Measurements from ENCODE around the gene ZNF521.
"Not testable (repeated sequence)": the region's sequence is repeated elsewhere in the genome, so short reads cannot be mapped to it uniquely, and the experiment has no call there.

The ZNF521 gene

DNA sequence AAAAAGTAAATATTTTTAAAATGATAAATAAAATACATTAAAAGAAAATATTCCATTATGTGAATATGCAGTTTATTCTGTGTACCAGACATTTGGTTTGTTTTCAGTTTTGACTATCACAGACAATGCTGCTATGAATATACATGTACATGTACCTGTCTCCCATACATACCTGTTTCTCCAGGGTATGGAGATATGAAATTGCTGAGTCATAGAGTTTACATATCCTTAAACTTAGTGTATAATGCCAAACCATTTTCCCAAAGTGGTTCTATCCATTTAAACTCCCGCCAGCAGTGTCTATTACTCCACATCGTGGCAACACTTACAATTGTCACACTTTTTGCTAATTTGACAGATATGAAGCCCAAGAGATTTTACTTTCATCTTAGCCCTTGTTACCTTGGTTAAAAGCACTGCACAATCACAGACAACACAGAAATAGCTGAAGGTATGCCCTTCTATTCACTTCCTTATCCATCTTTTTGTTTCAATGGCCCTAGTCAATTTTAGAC lies 56.3 kb downstream of the ZNF521 start:
- in situ Hi-C loops (cut with MboI; ENCODE audit: low sequenced_read_pairs) = no loop called here

DNA sequence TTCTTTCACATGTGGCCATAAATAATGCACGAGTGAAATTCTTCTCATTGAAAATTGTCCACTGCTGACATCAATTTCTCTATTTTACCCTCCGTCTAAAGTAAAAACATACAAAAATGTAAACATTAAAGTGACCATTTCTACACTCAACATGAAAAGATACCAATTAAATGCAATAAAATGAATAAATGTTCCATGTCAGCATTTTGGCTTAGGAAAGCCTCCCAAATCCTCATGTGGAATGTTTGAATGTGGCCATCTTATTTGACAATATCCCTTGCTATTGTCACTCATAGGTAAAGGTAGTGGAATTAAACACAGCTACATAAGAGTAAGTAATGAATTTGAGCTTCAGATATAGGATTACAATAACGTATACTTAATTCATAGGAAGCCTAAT lies 60.8 kb downstream of the ZNF521 start:
- in situ Hi-C loops (cut with MboI; ENCODE audit: low sequenced_read_pairs) = no loop called here

DNA sequence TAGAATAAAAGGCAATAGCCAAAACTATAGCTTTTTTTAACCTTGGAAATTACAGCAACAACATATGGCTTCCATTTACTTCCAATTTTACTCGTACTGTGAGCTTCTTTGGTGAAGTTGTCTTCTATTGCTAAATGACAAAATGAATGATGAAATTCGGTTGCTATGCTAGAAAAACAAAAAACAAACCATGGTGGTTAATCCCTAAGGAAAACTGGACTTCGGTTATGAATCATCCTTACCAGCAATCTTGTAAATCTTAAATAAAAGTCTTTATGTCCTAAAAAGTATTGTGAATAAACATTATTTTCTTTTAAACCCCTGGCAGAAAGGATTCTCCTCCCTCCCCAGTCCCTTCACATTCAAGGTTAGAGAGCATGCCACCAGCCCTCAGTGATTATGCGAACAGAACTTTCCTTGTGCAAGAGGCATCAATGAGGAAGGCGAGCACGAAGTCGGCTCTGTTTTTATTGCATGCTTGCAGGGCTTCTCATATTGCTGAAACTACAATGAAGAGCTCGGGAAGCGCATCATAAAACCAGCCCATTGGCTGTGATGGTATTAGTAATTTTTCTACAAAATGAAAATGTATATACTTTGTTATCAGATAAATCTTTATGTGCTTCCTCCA lies 62.9 kb downstream of the ZNF521 start:
- in situ Hi-C loops (cut with MboI; ENCODE audit: low sequenced_read_pairs) = no loop called here

DNA sequence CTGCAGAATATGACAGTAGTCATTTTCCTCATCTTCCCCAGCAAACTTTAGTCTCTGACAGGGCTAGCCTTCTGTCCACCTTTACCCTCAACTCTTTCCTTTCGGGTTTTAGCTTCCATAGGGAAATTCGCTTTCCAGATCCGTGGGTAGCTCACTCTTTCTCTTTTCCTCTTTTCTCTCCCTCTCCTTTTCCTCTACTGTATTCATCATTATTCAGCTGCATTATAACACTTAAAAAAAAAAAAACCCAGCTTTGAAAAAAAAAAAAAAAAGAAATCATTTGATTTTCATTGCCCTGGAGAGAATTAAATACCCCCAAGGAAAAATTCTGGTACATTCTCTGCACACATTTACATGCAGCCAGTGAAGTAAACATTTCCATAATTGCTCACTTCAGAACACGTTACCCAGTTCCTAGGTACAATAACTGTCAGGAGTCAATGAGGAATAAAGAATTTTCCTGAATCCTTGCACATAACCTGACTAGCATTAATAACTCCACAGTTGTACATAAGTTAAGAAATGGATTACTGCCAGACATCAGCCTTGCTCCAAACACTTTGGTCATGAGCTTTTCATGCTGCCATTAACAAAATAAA lies 63.5 kb downstream of the ZNF521 start:
- in situ Hi-C loops (cut with MboI; ENCODE audit: low sequenced_read_pairs) = no loop called here

DNA sequence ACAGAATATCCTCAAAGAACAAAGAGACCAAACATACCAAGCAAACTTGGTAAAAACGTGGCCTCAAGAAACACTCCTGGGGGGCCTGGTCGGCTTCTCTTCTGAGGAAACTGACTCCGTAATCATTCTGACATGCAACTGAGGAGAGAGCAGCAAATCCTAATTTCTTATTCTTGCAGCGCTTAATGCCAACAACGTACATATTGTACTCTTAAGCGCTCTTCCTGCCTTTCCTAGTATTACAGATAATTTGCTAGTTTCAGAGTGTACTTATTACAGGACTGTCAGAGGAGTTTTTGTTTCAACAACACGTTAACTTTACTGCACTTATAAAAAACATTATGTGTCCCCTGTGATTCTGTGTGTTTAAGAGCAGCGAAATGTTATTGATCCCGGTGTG lies 64.9 kb downstream of the ZNF521 start:
- in situ Hi-C loops (cut with MboI; ENCODE audit: low sequenced_read_pairs) = no loop called here

DNA sequence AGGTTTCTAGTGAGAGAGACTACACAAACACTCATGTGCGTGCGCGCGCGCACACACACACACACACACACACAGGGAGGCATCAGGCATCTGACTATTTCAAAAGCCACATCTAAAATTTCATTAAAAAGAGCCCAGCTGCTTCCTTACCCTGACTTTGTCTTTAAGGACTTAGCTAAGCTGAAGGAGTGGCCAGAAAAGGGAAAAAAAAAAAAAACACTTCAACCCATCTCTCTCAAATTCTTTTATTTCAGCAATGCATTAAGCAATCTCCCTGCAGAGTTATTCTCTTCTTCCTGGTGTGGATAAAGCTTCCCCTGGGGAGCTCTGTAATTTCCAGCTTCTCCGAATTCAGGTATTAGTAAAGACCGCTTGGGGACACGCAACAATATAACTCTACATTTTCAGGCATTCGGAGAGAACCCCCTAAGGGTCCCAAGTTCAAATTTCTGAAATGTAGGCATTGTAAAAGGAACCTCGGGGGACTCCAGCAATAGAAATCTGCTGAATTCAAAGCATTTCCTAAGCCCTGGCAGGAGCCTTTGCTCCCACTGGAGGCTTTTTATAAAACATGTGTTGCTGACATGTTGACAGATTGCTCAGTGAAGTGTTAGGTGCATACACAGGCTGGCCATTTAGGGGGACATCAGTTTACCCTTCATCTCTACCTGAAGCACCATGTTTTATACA lies 67.0 kb downstream of the ZNF521 start:
- in situ Hi-C loops (cut with MboI; ENCODE audit: low sequenced_read_pairs) = no loop called here

DNA sequence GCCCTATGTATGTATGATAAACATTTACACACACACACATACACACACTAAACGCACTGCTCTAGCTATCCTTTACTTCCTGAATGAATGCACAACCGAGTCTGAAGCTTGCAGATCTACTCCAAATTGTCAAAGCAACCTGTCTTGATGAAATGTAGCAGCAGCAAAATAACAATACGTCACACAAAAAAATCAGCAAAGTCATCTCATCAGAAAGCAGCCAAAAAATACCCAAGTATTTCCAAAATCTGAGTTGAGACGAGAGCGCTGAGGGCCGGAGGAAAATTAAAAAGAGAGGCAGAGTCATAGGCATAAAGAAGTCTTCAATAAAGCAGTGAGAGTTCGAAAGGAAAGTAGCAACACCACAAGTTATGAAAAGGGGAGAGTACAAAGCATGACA lies 67.7 kb downstream of the ZNF521 start:
- in situ Hi-C loops (cut with MboI; ENCODE audit: low sequenced_read_pairs) = no loop called here

DNA sequence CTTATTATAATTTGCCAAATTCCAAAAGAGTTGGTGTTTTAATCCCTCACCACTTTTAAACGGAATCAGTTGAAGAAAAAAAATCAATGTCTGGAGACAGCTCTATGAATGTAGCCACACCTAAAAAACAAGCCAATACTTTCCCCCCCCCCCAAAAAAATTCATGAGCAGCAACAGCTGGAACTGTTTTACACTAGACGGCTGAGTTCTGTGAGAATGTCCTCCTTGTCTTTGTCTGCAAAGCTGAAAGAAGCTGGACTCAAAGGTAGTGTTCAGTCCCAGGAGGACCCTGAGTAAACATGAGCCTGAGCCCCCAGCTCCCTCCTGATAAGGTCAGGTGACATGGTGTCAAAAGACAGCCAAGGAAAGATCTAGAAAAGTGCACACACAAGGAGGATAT lies 68.2 kb downstream of the ZNF521 start:
- in situ Hi-C loops (cut with MboI; ENCODE audit: low sequenced_read_pairs) = no loop called here

DNA sequence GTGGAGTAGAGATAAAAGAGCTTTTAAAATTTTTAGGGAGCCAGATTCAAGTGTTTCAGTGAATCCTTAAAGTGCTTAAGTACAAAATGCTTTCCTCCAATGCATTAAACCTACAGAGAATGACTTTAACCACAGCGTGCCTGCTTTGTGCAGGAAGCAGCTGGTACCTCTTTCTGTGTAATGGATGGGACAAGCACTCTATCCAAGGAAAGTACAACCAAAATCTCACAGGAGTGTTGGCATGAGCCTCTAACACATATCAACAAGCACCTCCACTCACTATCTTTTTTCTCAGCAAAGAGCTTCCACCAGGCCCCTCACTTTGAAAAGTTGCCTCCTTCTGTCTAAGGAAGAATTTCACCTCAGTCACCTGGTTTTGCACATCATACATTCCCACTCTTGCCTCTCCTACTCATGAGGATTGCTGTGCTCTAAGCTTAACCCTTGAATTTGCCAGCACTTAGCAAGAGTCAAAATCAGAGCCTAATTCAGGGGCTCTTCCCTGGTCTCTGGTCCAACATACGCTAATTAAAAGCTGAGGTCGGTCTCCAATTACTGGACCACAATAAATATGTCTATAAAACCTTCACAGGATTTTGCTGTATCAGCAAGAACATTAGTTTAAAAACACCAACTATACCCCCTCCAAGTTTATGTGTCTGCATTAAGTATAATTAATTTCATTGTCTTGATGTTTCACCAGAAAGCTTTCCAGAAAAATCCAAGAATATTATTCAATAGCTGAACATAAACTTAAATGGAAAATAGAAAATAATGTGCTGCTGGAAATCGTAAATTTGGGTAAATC lies 68.9 kb downstream of the ZNF521 start:
- in situ Hi-C loops (cut with MboI; ENCODE audit: low sequenced_read_pairs) = no loop called here

DNA sequence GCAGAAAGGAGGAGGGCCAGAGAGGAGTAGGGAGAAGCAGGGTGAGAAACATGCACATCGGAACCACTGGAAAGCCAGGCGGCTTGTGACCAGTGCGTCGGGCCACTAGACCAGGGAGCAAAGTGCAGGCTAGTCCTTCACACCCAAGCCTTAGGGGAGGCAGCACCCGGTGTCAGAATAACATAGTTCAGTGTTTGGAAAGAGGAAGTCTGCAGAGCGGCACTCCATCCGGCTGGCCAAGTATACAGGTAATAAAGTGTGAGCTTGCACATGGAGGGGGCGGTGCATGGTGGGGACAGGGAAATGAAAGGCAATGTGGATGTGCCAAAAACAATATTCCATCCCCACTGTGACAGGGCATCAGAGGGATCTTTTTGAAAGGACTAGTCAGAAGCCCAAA lies 69.7 kb downstream of the ZNF521 start:
- in situ Hi-C loops (cut with MboI; ENCODE audit: low sequenced_read_pairs) = no loop called here

DNA sequence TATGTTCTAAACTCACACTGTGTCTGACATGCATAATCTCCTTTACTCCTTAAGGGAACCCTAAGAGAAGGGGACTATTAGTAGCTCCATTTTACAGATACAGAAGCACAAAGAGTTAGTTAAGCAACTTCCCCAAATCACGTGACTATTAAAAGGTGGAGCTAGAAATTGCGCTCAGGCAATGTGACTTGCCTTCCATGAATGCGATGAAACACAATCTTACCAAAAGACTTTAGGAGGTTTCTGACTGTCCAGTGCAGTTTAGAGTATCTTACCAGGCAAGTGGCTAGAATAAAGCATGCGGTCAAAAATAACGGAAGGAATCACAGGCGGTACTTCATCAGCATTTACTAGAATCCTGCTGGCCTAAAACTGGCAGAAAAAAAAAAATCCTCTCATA lies 70.4 kb downstream of the ZNF521 start:
- in situ Hi-C loops (cut with MboI; ENCODE audit: low sequenced_read_pairs) = no loop called here

DNA sequence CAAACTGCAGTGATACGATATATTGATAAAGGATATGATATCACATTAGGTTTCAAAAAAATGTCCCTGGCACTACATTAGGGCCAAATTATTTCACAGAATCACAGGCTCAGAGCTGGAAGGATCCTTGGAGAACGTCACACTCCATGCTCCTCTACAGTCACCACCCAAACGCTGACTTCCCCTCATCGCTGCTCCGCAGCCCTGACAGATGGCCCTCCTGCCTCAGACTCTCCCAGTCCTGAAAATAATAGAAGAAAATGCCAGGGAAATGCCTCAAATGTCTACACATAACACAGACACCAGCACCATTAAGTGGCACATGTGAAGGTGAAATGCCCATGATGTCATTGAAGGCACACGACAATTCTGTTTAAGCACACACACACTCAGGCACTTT lies 72.0 kb downstream of the ZNF521 start:
- in situ Hi-C loops (cut with MboI; ENCODE audit: low sequenced_read_pairs) = no loop called here

DNA sequence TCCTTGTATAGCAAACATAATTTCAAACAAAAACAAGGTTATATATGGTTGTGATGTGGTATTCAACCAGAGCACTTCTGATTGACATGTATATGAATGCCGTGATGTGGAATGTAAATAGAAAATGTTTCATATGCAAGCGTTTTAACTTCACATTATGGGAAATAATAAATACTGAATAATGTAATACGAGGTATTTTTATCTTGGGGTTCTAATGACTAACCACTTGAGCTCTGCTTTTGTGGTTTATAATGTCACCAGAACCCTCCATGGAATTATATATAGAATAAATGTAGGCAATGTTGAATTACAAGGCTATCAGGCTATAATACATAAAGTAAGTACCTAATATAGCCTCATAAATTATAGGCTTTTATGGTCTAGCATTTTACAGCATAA lies 72.4 kb downstream of the ZNF521 start:
- in situ Hi-C loops (cut with MboI; ENCODE audit: low sequenced_read_pairs) = no loop called here

DNA sequence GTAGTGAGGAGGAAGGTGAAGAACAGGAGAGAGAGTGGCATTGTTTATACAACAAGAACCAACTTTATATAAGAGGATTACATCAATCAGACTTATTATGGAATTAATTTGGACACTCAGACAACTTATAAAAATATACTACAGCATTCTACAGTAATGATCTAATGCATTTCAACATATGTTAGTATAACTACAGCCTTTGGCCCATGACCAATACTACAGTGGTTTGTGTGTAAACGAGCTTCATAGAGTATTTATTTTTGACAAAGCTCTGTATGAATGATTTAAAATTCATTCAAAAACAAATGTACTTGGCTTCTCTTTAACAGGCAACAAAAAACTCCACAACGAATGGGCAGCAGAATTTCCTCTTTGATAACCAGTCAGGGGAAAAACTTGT lies 72.8 kb downstream of the ZNF521 start:
- in situ Hi-C loops (cut with MboI; ENCODE audit: low sequenced_read_pairs) = no loop called here

DNA sequence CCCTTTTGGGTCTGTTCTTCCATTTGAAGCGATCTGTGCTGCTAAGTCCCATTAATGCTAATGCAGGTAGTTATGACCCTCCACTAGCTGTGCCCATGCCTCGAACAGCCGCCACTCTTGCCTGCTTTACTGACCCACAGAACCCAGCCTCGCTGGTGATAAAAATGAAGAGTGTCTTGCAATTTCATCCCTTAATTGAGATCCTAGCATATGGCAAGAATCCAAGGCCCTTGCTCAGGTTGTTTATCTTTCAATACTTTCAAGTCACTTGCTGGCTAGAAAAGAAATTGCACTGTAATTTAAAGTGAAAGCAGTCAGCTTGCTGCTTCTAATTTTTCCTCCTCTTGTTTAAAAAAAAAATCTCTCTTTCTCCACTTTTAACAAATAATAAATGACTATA lies 73.6 kb downstream of the ZNF521 start:
- in situ Hi-C loops (cut with MboI; ENCODE audit: low sequenced_read_pairs) = no loop called here

DNA sequence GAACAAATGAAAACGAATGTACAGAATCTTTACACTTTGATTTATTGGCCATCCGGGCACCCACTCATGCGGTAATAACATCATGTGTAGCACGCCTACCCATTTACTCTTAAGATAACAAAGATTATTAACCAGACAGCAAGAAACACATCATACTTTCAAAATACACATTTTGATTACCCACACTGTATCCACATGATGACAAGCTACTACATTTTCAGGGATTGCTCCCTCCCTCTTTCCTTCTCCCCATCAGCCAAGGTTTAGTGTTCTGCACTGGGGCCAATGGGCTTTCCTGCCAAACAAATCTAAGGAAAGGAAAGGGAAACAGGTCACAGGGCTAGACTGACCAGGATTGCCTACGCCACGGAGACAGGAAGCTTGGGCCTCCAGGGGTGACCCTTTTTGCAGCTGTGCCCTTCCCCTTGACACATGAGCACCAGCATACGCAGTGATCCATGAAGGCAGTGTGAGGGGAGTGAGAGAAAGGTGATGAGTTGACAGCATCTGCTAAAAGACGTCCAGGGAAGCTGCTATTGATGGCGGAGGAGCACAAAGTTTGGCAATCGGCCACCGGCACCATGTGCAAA lies 76.5 kb downstream of the ZNF521 start:
- in situ Hi-C loops (cut with MboI; ENCODE audit: low sequenced_read_pairs) = no loop called here

DNA sequence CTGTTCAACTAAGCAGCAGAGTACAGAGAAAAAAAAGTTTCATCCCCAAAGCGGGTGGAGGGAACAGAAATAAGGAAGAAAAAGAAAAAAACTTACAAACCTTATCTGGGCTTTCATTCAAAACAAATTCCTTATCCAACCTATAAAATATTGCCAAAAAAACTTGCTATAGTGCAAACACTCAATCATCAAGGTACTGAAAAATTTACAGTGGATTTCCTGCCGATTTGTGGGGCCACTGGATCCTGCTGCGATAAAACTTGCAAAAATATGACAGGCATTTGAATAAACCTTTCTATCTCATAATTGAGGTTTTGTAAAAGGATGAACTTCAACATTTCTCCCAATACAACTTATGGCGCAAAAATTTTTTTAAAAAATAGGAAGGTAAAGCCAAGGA lies 77.0 kb downstream of the ZNF521 start:
- in situ Hi-C loops (cut with MboI; ENCODE audit: low sequenced_read_pairs) = no loop called here

DNA sequence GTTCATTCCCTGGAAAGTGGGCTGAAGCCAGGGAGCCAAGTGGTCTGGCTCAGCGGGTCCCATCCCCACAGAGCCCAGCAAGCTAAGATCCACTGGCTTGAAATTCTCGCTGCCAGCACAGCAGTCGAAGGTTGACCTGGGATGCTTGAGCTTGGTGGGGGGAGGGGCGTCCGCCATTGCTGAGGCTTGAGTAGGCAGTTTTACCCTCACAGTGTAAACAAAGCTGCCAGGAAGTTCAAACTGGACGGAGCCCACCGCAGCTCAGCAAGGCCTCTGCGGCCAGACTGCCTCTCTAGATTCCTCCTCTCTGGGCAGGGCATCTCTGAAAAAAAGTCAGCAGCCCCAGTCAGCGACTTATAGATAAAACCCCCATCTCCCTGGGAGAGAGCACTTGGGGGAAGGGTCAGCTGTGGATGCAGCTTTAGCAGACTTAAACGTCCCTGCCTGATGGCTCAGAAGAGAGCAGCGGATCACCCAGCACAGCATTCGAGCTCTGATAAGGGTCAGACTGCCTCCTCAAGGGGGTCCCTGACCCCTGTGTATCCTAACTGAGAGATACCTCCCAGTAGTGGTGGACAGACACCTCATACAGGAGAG lies 84.9 kb downstream of the ZNF521 start:
- in situ Hi-C loops (cut with MboI; ENCODE audit: low sequenced_read_pairs) = not testable (repeated sequence)

DNA sequence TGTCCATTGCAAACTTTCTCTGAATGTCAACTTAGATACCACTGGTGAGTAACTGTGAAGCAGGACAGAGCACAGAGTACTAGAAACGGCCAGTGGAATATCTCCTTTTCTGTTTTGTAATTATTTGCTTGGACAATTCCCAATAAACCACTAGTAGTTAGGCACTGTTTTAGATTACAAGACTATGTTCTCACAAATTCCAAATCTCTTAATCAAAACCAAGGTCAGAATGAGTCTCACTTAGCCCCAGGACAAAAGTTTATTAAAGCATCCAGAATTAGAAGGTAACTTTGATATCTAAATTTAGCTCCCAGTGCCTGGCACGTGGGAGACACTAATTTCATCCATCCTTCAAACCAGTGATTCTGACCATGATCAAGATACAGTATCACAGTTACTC lies 89.0 kb downstream of the ZNF521 start:
- in situ Hi-C loops (cut with MboI; ENCODE audit: low sequenced_read_pairs) = no loop called here

DNA sequence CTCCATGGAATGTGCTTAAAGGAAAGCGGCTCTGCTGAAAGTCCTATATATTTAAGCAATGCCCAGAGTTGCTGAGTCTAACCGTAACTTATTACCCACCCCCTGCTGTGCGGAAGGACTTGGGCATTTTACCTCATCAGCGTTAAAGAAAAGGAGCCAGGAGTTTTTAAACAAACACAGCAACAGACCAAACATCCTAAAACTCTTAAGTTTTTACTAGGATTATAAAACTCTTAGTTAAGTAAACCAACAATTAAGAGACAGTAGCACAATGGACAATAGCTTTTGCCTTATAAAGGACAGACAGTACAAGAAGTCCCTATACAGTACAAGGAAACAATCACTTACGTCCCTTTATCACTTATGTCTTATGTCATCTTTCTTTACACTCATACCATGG lies 90.2 kb downstream of the ZNF521 start:
- in situ Hi-C loops (cut with MboI; ENCODE audit: low sequenced_read_pairs) = no loop called here

DNA sequence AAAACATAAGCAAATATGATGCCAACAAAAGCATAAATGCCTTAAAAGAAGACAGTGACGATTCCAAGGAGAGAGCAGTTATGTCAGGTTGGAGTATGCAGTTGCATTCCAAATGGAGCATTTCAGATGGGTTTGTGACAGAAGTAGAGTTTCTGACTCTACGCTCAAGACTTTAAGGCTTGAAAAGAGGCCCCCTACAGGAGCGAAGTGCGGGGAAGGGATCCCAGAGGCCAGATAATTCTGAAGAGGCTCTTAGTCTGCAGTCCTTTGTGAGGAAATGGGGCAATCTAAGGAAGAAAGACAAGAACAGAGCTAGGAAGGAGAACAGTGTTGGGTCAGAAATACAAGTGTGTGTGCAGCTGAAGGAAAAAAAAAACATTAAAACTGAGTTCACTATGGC lies 95.5 kb downstream of the ZNF521 start:
- in situ Hi-C loops (cut with MboI; ENCODE audit: low sequenced_read_pairs) = no loop called here
